Ovary (tissue), 9 donors: ENCODE results near the gene CCL5. TPM values are rescaled to one million over a fixed set of nuclear protein-coding genes. Genes with fewer than 3 reads are reported as not detected.
"Not testable (repeated sequence)": the region's sequence is repeated elsewhere in the genome, so short reads cannot be mapped to it uniquely, and the experiment has no call there.

ENCODE experiments used
- DNase-seq, 5 donors: peaks; one replicate each; pipeline ENCODE4 v3.0.0-alpha.2; 2019 to 2020
- H3K27ac ChIP-seq, 2 donors: fragments of 200-600 bp; one replicate each; pipeline versions ENCODE4 v1.5.1 to v1.8.0; 2019 to 2022
- H3K27me3 ChIP-seq: fragments of 200-600 bp; one replicate; pipeline ENCODE4 v1.8.0; 2022
- H3K36me3 ChIP-seq: fragments of 200-600 bp; sonication (generic); one replicate; pipeline ENCODE4 v1.5.1; 2019
- H3K4me1 ChIP-seq: one replicate; pipeline ENCODE4 v1.8.1; 2013; ENCODE audit warnings: mild to moderate bottlenecking, moderate library complexity; ENCODE audit not compliant: insufficient read depth
- H3K4me3 ChIP-seq: fragments of 200-600 bp; sonication (generic); one replicate; pipeline ENCODE4 v1.5.1; 2017
- H3K9me3 ChIP-seq, 2 donors: fragments of 200-600 bp in 1 of 2; sonication (generic) in 1 of 2; one replicate each; pipeline versions ENCODE4 v1.5.1 to v1.8.1; 2013 to 2019; ENCODE audit warnings: mild to moderate bottlenecking in 1 of 2, moderate library complexity in 1 of 2
- EP300 ChIP-seq: sonication (generic); formaldehyde crosslinking; IDR thresholded peaks from one replicate; pipeline ENCODE4 v1.6.1; 2017; ENCODE audit warnings: antibody characterized with exemption
- POLR2A ChIP-seq: fragments of 450-650 bp; IDR thresholded peaks from one replicate; pipeline ENCODE4 v1.6.1; 2017; ENCODE audit warnings: antibody characterized with exemption, mild to moderate bottlenecking, moderate library complexity
- WGBS, 3 donors: extraction: QIAGEN DNeasy Blood & Tissue Kit in 1 of 3; methylation state at CpG; one replicate each; pipeline versions ENCODE4 v1.1.5 to v1.1.7; 2013 to 2017; 5-methylcytosine and 5-hydroxymethylcytosine counted together
- intact Hi-C, 4 donors: fragments of 100-400 bp; cut with DNase I; formaldehyde crosslinking; loops; one replicate each; pipeline versions ENCODE4 v1.11.0 to v1.15.1; 2022 to 2023
- polyA plus RNA-seq, 2 donors: library from polyadenylated mRNA; stranded (reverse); fragments of 200-250 nt in 1 of 2; fragments of 350-450 nt in 1 of 2; fragmentation: Illumina TruSeq in 1 of 2; extraction: RNeasy Lipid Tissue Mini Kit (QIAGEN cat#74804) in 1 of 2; gene quantifications; one replicate each; pipeline ENCODE4 v1.2.3, GENCODE V29; 2013 to 2014
- total RNA-seq, 7 donors: library from RNA; depleted of rRNA in 2 of 7; stranded (reverse); fragments of >200 nt in 2 of 7; fragmentation: NEBNext Ultra II Directional in 3 of 7; extraction: Animal tissue kit (Norgen Biotek cat#: 25700) in 3 of 7; gene quantifications; one replicate each; pipeline versions ENCODE4 v1.1.0 to v1.2.4, GENCODE V29; 2016 to 2023
- TF ChIP-seq, protein P1 (sequence below), 3 donors: fragments of 450-650 bp in 2 of 3; fragments of 200-600 bp in 1 of 3; IDR thresholded peaks; one replicate each; pipeline versions ENCODE4 v1.5.1 to v1.8.0; 2016 to 2022; ENCODE audit warnings: antibody characterized with exemption in 3 of 3, mild to moderate bottlenecking in 1 of 3
- donor health status: DM: no; HTN: no; CAD: no; lungs with moderate emphysema.
- donor health status: DM: no; HTN: no; CAD: no.
- donor health status: Bipolar disorder and iron deficiency.
- donor health status: DM: yes; HTN: yes; CAD: no.
- donor health status: DM: no; HTN: no; CAD: no.
- donor health status: DM: yes; HTN: yes; CAD: no.

Gene CCL5
- total and polyA plus RNA-seq, 9 donors, result 0.28 to 44.5 (median 2.1) TPM

DNA sequence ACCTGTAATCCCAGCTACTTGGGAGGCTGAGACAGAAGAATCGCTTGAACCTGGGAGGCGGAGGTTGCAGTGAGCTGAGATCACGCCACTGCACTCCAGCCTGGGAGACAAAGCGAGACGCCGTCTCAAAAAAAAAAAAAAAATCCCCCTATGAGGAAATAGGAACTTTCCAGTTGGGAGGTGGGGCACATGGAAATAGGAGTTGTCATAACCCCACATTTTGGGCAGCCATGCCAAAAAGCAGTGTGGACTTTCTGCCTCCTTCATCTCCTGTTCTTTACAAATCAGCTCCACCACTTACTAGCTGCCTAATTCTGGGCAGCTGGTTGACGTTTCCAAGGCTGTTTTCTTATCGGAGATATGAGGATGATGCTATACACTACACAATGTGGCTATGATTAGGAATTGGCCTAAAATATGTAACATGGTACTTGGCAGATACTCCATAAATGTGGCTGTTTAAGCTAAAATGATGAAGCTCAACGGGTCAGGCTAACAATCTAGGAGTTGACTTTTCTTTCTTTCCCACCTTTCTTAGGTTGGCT lies 21.5 kb upstream of the CCL5 start:
- Histone ChIP-seq H3K9me3 (no peaks in the 10 kb centered on the region), H3K36me3 (no peaks in the 10 kb centered on the region), H3K4me1 (peaks cover 2% of the 10 kb centered on the region), H3K27ac (no peak overlapping the region), H3K27me3 (no peaks in the 10 kb centered on the region), H3K4me3 (no peak overlapping the region)
- TF ChIP-seq, protein P1, sequence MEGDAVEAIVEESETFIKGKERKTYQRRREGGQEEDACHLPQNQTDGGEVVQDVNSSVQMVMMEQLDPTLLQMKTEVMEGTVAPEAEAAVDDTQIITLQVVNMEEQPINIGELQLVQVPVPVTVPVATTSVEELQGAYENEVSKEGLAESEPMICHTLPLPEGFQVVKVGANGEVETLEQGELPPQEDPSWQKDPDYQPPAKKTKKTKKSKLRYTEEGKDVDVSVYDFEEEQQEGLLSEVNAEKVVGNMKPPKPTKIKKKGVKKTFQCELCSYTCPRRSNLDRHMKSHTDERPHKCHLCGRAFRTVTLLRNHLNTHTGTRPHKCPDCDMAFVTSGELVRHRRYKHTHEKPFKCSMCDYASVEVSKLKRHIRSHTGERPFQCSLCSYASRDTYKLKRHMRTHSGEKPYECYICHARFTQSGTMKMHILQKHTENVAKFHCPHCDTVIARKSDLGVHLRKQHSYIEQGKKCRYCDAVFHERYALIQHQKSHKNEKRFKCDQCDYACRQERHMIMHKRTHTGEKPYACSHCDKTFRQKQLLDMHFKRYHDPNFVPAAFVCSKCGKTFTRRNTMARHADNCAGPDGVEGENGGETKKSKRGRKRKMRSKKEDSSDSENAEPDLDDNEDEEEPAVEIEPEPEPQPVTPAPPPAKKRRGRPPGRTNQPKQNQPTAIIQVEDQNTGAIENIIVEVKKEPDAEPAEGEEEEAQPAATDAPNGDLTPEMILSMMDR (IDR thresholded peaks at IDR 0.05), result no peak
- TF ChIP-seq EP300, result no peak
- no peak for TF ChIP-seq POLR2A
- 67 to 74% (median 71%) methylated on average over 9 of the region's 9 CpGs for WGBS, 3 donors
- intact Hi-C loops, result no loop called here
- DNase-seq, result no peak

DNA sequence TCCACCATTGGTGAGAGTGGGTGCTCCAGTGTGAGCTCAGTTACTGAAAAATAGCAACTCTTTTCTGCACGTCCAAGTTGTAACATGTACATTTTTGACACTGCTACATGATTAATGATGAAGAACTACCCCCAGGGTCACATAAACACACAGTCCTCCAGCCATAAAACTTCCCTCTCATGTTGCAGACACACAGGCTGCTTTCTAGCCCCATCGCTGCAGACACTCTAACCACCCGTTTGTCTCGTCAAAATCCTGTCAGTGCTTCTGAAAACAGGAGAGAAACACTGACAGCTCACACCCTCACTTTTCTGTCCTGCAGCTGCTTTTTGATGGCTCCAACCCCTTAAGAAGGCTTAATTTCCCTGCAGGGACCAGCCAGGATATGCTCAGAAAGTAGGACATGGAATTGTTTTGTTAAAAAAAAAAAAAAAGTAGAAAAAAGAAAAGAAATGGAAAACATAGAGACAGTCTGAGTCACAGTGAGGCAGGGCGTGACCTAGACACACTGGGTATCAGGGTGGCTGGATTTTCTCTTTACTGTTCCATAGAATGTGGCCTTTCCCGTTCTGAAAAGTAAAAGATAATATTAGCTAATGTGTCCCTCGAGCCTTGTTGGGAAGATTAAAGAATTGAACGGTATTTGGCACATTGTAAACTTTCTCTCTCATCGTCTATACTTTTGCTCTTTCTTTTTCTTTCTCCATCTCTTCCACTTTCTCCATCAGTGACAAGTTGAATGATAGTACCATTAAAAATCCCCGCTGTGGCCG lies 20.7 kb upstream of the CCL5 start:
- no peaks in the 10 kb centered on the region for H3K9me3 ChIP-seq
- WGBS, 3 donors, result 50 to 51% (median 50%) methylated on average over 11 of the region's 11 CpGs
- no peak overlapping the region for H3K4me3 ChIP-seq
- H3K36me3 ChIP-seq, result no peaks in the 10 kb centered on the region
- peaks cover 2% of the 10 kb centered on the region for H3K4me1 ChIP-seq
- intact Hi-C loops, result no loop called here
- no peak for DNase-seq
- no peak overlapping the region for H3K27ac ChIP-seq
- no peak for TF ChIP-seq EP300
- no peak for TF ChIP-seq POLR2A
- TF ChIP-seq, protein P1 (IDR thresholded peaks at IDR 0.05), result no peak
- no peaks in the 10 kb centered on the region for H3K27me3 ChIP-seq

DNA sequence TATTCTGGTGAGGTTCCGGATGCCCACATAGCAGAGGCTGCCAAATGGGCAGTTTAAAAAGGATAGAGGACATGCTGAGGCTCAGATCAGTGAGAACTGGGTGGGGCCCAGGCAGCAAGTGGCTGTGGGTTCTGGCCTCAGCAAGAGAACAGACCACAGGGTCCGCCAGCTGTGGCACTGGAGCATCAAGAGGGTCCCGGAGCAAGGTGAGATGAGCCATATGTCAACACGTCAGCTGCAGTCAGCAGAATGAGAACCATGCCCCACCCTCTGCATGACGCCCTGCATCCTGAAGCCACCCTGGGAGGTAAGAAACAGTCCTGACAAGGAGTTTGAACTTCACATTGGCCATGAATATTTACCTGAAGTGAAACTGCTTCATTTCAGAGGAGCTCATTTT lies 20.1 kb upstream of the CCL5 start:
- DNase-seq, result no peak
- intact Hi-C loops, result no loop called here
- no peak overlapping the region for H3K27ac ChIP-seq
- WGBS, 3 donors, result 60 to 73% (median 61%) methylated on average over 5 of the region's 5 CpGs
- H3K4me1 ChIP-seq, result peaks cover 2% of the 10 kb centered on the region
- no peaks in the 10 kb centered on the region for H3K27me3 ChIP-seq
- H3K36me3 ChIP-seq, result no peaks in the 10 kb centered on the region
- TF ChIP-seq EP300 (no peak), POLR2A (no peak)
- TF ChIP-seq, protein P1 (IDR thresholded peaks at IDR 0.05), result no peak
- H3K4me3 ChIP-seq, result no peak overlapping the region
- no peaks in the 10 kb centered on the region for H3K9me3 ChIP-seq

DNA sequence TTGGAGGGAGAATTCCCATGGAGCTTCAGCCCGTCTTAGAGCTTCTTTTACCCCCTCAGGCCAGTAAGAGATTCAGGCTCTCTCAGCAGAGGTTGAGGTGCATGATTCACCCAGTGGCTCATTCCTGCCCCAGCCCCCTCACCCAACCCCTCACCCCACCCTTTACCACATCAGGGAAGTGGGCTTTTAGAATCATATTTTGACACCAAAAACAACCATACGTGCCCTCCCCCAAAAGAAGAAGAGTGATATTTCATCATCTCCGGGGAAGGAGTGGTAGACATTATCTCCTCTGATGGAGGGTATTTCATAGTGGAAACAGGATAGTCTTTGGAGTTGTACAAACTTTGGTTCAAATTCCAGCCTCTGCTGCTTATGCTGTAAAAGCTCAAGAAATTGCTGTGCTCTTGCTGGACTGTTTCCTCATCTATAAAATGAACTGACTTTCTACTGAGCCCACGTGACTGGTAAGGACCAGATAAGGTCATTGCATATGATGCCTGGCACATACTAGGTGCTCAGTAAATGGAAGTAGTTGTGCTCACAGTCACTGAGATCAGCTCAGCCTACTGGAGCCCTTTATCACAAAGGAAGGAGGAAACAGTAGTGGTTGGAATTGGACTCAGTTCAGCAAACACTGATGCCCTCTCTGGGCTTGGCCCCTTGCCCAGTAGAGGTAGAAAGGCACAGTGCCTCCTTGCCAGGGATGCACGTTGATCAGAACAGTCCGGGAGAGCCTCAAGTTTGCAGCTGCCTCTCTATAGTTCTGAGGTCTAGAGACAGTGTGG lies 18.3 kb upstream of the CCL5 start:
- Histone ChIP-seq H3K27ac (no peak overlapping the region), H3K36me3 (no peaks in the 10 kb centered on the region), H3K4me3 (no peak overlapping the region), H3K9me3 (no peaks in the 10 kb centered on the region), H3K4me1 (peaks cover 2% of the 10 kb centered on the region), H3K27me3 (no peaks in the 10 kb centered on the region)
- DNase-seq, result no peak
- intact Hi-C loops, result no loop called here
- TF ChIP-seq, protein P1 (IDR thresholded peaks at IDR 0.05), result no peak
- TF ChIP-seq POLR2A, result no peak
- no peak for TF ChIP-seq EP300
- 52 to 58% (median 54%) methylated on average over 6 of the region's 6 CpGs for WGBS, 3 donors

DNA sequence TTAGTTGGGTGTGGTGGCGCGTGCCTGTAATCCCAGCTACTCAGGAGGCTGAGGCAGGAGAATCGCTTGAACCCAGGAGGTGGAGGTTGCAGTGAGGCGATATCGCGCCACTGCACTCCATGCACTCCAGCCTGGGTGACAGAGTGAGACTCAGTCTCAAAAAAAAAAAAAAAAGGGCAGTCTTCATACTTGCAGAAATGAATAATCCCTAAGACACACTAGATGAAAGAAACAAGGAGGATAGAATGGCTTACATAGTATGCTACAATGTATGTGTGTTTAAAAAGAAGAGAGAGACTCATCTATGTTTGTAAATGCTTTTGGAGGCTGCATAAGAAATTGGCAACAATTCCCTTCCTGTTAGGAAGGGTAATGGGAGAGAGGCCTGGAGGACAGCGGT lies 17.6 kb upstream of the CCL5 start:
- DNase-seq, H3K36me3 ChIP-seq, H3K4me1 ChIP-seq, H3K4me3 ChIP-seq, intact Hi-C loops, H3K9me3 ChIP-seq, H3K27ac ChIP-seq, H3K27me3 ChIP-seq: not testable (repeated sequence)
- 95 to 97% (median 97%) methylated on average over 7 of the region's 7 CpGs for WGBS, 3 donors
